H1 (cell line): Measurements from ENCODE around the gene TMEM59L. TPM values are rescaled to one million over a fixed set of nuclear protein-coding genes. Genes with fewer than 3 reads are reported as not detected.

Experiments used
- ATF2 ChIP-seq: IDR thresholded peaks from 2 replicates; pipeline ENCODE4 v1.6.1; 2012; ENCODE audit warnings: low read length, inconsistent platforms
- BACH1 ChIP-seq: IDR thresholded peaks from 2 replicates; pipeline ENCODE4 v1.6.1; 2012; ENCODE audit warnings: low read length, improper control_type of control experiment
- CBX8 ChIP-seq: fragments of 300-800, 300-1000 bp; sonication (generic); IDR thresholded peaks from 2 replicates; pipeline ENCODE4 v1.7.1; 2016; ENCODE audit warnings: low read depth, low read length, borderline replicate concordance
- CHD1 ChIP-seq: IDR thresholded peaks from 2 replicates; pipeline ENCODE4 v1.6.1; 2012; ENCODE audit warnings: low read depth, low read length, improper control_type of control experiment
- EZH2 ChIP-seq: fragments of 200-600 bp; sonication (generic); IDR thresholded peaks from 2 replicates; pipeline ENCODE4 v1.7.1; 2012; ENCODE audit warnings: low read depth, mild to moderate bottlenecking, moderate library complexity, low read length, inconsistent platforms; ENCODE audit not compliant: severe bottlenecking
- HDAC2 ChIP-seq, 2 experiments: fragments of 300-600 bp in 1 of 2; sonication (generic) in 1 of 2; IDR thresholded peaks; 2 replicates each; pipeline ENCODE4 v1.6.1; 2011 to 2012; ENCODE audit warnings: low read depth in 2 of 2, low read length in 2 of 2, mild to moderate bottlenecking in 2 of 2, moderate library complexity in 2 of 2, borderline replicate concordance in 1 of 2, inconsistent platforms in 1 of 2
- JUN ChIP-seq: IDR thresholded peaks from 2 replicates; pipeline ENCODE4 v1.6.1; 2011; ENCODE audit warnings: low read depth, mild to moderate bottlenecking, improper control_type of control experiment, low read length
- JUND ChIP-seq: IDR thresholded peaks from 2 replicates; pipeline ENCODE4 v1.6.1; 2011; ENCODE audit warnings: mild to moderate bottlenecking, improper control_type of control experiment, low read length
- KDM5A ChIP-seq: fragments of 200-600 bp; IDR thresholded peaks from 2 replicates; pipeline ENCODE4 v1.7.1; 2012; ENCODE audit warnings: mild to moderate bottlenecking, low read length, inconsistent platforms, mixed read lengths
- MAFK ChIP-seq: IDR thresholded peaks from 2 replicates; pipeline ENCODE4 v1.6.1; 2012; ENCODE audit warnings: low read depth, mild to moderate bottlenecking, improper control_type of control experiment, low read length
- NANOG ChIP-seq: IDR thresholded peaks from 2 replicates; pipeline ENCODE4 v1.6.1; 2011; ENCODE audit warnings: low read length, low read depth, mild to moderate bottlenecking, inconsistent platforms; ENCODE audit not compliant: insufficient read depth, poor library complexity, severe bottlenecking
- RAD21 ChIP-seq, 2 experiments: IDR thresholded peaks in 1 of 2; conservative IDR thresholded peaks in 1 of 2; 2 replicates each; pipeline ENCODE4 v1.6.1; 2011; ENCODE audit warnings: low read depth in 2 of 2, low read length in 2 of 2, improper control_type of control experiment in 1 of 2, inconsistent platforms in 1 of 2, mild to moderate bottlenecking in 1 of 2, moderate library complexity in 1 of 2
- RXRA ChIP-seq: IDR thresholded peaks from 2 replicates; pipeline ENCODE4 v1.6.1; 2011; ENCODE audit warnings: low read depth, mild to moderate bottlenecking, low read length, moderate library complexity; ENCODE audit not compliant: insufficient read depth
- SIRT6 ChIP-seq: IDR thresholded peaks from one replicate; pipeline ENCODE4 v1.7.1; 2012; ENCODE audit warnings: low read length, inconsistent platforms
- SP2 ChIP-seq: IDR thresholded peaks from 2 replicates; pipeline ENCODE4 v1.6.1; 2012; ENCODE audit warnings: mild to moderate bottlenecking, low read length, inconsistent platforms
- SP4 ChIP-seq: IDR thresholded peaks from 2 replicates; pipeline ENCODE4 v1.6.1; 2012; ENCODE audit warnings: low read length, inconsistent platforms
- TAF7 ChIP-seq: optimal IDR thresholded peaks from 2 replicates; pipeline ENCODE3; 2011; ENCODE audit warnings: low read depth, mild to moderate bottlenecking, inconsistent platforms, low read length, moderate library complexity, borderline replicate concordance
- USF2 ChIP-seq: IDR thresholded peaks from 2 replicates; pipeline ENCODE4 v1.6.1; 2011; ENCODE audit warnings: low read length, improper control_type of control experiment
- YY1 ChIP-seq: IDR thresholded peaks from 2 replicates; pipeline ENCODE4 v1.6.1; 2011; ENCODE audit warnings: low read depth, mild to moderate bottlenecking, low read length
- polyA plus RNA-seq, 7 experiments: library from polyadenylated mRNA; depleted of rRNA in 3 of 7; stranded (reverse) in 5 of 7; unstranded in 2 of 7; fragments of >200 nt in 5 of 7; fragments of 200-250 nt in 2 of 7; gene quantifications; 1 replicate in 5 of 7; 2 replicates in 1 of 7; 4 replicates in 1 of 7; pipeline versions ENCODE4 v1.2.1 to v1.2.3, GENCODE V29; 2011 to 2013; ENCODE audit warnings: missing spikeins in 2 of 7, mixed read lengths in 2 of 7
- total RNA-seq: library from RNA; stranded (reverse); fragmentation: NEBNext Ultra II Directional; extraction: Animal tissue kit (Norgen Biotek cat#: 25700); gene quantifications from 2 replicates; pipeline ENCODE4 v1.2.1, GENCODE V29; 2021

The TMEM59L gene
- total and polyA plus RNA-seq, 2 of the 8 experiments (the other 6 are each of a cell fraction or from before 2014, with no cell fraction given): 4.0 to 12.2 TPM

- TF ChIP-seq SP4: peak; percentile 58; the same call in 1 of the 2 replicates
- no peak for TF ChIP-seq USF2
- TF ChIP-seq JUND: no peak
- TF ChIP-seq RXRA: no peak
- 0 out of 2 replicates have a peak, but pooled peaks have one; percentile 37 for TF ChIP-seq ATF2
- TF ChIP-seq TAF7: no peak
- no peak; the same call in 1 of the 2 replicates for TF ChIP-seq CHD1
- no peak for TF ChIP-seq SP2
- TF ChIP-seq CBX8: no peak
- peak; percentile 29 to 55; a peak in 3 of 4 replicates for TF ChIP-seq RAD21 (IDR thresholded peaks at IDR 0.05 in 1 of 2, conservative IDR thresholded peaks at IDR 0.05 in 1 of 2; ENCODE audit: low read depth in 2 of 2, low read length in 2 of 2)
- peak; percentile 58 to 59; a peak in 1 of 4 replicates for TF ChIP-seq HDAC2 (IDR thresholded peaks at IDR 0.05; ENCODE audit: borderline replicate concordance in 1 of 2, low read depth in 2 of 2, low read length in 2 of 2)
- no peak for TF ChIP-seq EZH2
- no peak for TF ChIP-seq SIRT6
- TF ChIP-seq YY1: peak; percentile 47; the same call in 1 of the 2 replicates
- TF ChIP-seq MAFK: no peak
- TF ChIP-seq KDM5A: no peak
- TF ChIP-seq BACH1: peak; percentile 19; the same call in 1 of the 2 replicates
- TF ChIP-seq NANOG: no peak
- no peak for TF ChIP-seq JUN
Observed at GRCh38 chr19:18590273-18591272, 22.1 kb upstream of the TMEM59L start (continued).
